A673 (cell line): Measurements from ENCODE around the gene TEAD1. TPM values are rescaled to one million over a fixed set of nuclear protein-coding genes. Genes with fewer than 3 reads are reported as not detected.

Source experiments
- BruUV-seq: library from RNA; stranded (reverse); fragments of 400-500 nt; replicated peaks from 2 replicates; lab custom pipeline; 2021; lab: Mats Ljungman, UMichigan
- CTCF ChIA-PET: fragments of 300-600 bp; sonication (Branson Sonifier 250); formaldehyde crosslinking; loops from one replicate; lab custom pipeline; 2022; ENCODE audit warnings: antibody characterized with exemption; lab: Charles Lee
- POLR2A ChIA-PET: fragments of 300-600 bp; sonication (Branson Sonifier 250); formaldehyde crosslinking; loops from one replicate; lab custom pipeline; 2022; ENCODE audit warnings: antibody characterized with exemption; ENCODE audit not compliant: low non-redundant PET; lab: Charles Lee
- DNase-seq: peaks from one replicate; pipeline ENCODE4 v3.0.0-alpha.2; 2015; ENCODE audit warnings: low spot score
- H3K27ac ChIP-seq: fragments of 200-600 bp; sonication (generic); 2 replicates; pipeline ENCODE4 v1.5.1; 2016; ENCODE audit warnings: mixed run types, low read depth, mild to moderate bottlenecking, mixed read lengths, antibody characterized with exemption, low read length; ENCODE audit not compliant: poor library complexity, severe bottlenecking
- H3K27me3 ChIP-seq: fragments of 200-600 bp; sonication (generic); replicated peaks from 2 replicates; pipeline ENCODE4 v1.6.1; 2017; ENCODE audit warnings: mixed run types, low read depth, mild to moderate bottlenecking, mixed read lengths, antibody characterized with exemption, low read length; ENCODE audit not compliant: insufficient read depth, poor library complexity
- H3K36me3 ChIP-seq: fragments of 200-600 bp; sonication (generic); 2 replicates; pipeline ENCODE4 v1.6.1; 2016; ENCODE audit warnings: mixed run types, mild to moderate bottlenecking, mixed read lengths, antibody characterized with exemption, low read length; ENCODE audit not compliant: insufficient read depth, poor library complexity, severe bottlenecking
- H3K4me1 ChIP-seq: fragments of 200-600 bp; sonication (generic); 2 replicates; pipeline ENCODE4 v1.6.1; 2017; ENCODE audit warnings: mixed run types, mild to moderate bottlenecking, mixed read lengths, antibody characterized with exemption, low read length; ENCODE audit not compliant: insufficient read depth, poor library complexity, severe bottlenecking
- H3K4me3 ChIP-seq: fragments of 200-600 bp; sonication (generic); 2 replicates; pipeline ENCODE4 v1.5.1; 2016; ENCODE audit warnings: low read depth, mixed run types, mild to moderate bottlenecking, mixed read lengths, low read length; ENCODE audit not compliant: poor library complexity, severe bottlenecking
- H3K9me3 ChIP-seq: fragments of 200-600 bp; sonication (generic); 2 replicates; pipeline ENCODE4 v1.6.1; 2016; ENCODE audit warnings: mixed run types, low read depth, mild to moderate bottlenecking, mixed read lengths, antibody characterized with exemption, low read length; ENCODE audit not compliant: poor library complexity, severe bottlenecking
- EZH2 ChIP-seq: fragments of 200-600 bp; sonication (generic); IDR thresholded peaks from 2 replicates; pipeline ENCODE4 v1.6.1; 2017; ENCODE audit warnings: borderline replicate concordance, low read depth, mild to moderate bottlenecking, mixed read lengths, antibody characterized with exemption, low read length; ENCODE audit not compliant: poor library complexity, severe bottlenecking
- intact Hi-C: fragments of 100-400 bp; cut with micrococcal nuclease; formaldehyde crosslinking; loops from one replicate; pipeline ENCODE4 v1.10.0; 2022; ENCODE audit not compliant: unreplicated experiment
- total RNA-seq: library from RNA; stranded (reverse); gene quantifications from 2 replicates; pipeline ENCODE4 v1.2.3, GENCODE V29; 2021
- TF ChIP-seq, protein P1 (sequence below): fragments of 300-800, 200-600 bp; sonication (generic); conservative IDR thresholded peaks from 2 replicates; pipeline ENCODE4 v1.5.1; 2017; ENCODE audit warnings: low read depth, mild to moderate bottlenecking, antibody characterized with exemption, low read length, moderate library complexity, mixed read lengths

Gene TEAD1
- total RNA-seq, 1 experiment from 2014 or later, result 81.8 TPM

GRCh38 chr11:12681466-12681865 lies 7.2 kb downstream of the TEAD1 start:
- POLR2A ChIA-PET, result interaction anchor here (0.6 kb wide), 1 partner anchor 115 kb away, joined by 4 read pairs; no protein-coding TSS in a partner anchor
- BruUV-seq, result no TSS peak
- intact Hi-C loops, result loop anchor here (2.0 kb wide), 1 partner anchor 41 kb away; no protein-coding TSS in a partner anchor
- Histone ChIP-seq H3K36me3 (no peaks in the 10 kb centered on the region), H3K4me3 (no peak overlapping the region), H3K27me3 (no peaks in the 10 kb centered on the region), H3K27ac (peak overlapping the region; percentile 68), H3K9me3 (no peaks in the 10 kb centered on the region), H3K4me1 (peaks cover 58% of the 10 kb centered on the region)
- TF ChIP-seq EZH2, result no peak
- TF ChIP-seq, protein P1, sequence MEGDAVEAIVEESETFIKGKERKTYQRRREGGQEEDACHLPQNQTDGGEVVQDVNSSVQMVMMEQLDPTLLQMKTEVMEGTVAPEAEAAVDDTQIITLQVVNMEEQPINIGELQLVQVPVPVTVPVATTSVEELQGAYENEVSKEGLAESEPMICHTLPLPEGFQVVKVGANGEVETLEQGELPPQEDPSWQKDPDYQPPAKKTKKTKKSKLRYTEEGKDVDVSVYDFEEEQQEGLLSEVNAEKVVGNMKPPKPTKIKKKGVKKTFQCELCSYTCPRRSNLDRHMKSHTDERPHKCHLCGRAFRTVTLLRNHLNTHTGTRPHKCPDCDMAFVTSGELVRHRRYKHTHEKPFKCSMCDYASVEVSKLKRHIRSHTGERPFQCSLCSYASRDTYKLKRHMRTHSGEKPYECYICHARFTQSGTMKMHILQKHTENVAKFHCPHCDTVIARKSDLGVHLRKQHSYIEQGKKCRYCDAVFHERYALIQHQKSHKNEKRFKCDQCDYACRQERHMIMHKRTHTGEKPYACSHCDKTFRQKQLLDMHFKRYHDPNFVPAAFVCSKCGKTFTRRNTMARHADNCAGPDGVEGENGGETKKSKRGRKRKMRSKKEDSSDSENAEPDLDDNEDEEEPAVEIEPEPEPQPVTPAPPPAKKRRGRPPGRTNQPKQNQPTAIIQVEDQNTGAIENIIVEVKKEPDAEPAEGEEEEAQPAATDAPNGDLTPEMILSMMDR, result no peak
- DNase-seq, result no peak
- CTCF ChIA-PET, result no interaction called here

- intact Hi-C loops, result no loop called here
- DNase-seq, result no peak
- Histone ChIP-seq H3K27me3 (no peaks in the 10 kb centered on the region), H3K27ac (no peak overlapping the region), H3K36me3 (no peaks in the 10 kb centered on the region), H3K4me3 (no peak overlapping the region), H3K4me1 (peaks cover 52% of the 10 kb centered on the region), H3K9me3 (no peaks in the 10 kb centered on the region)
- TF ChIP-seq, protein P1, result no peak
- no peak for TF ChIP-seq EZH2
- no TSS peak for BruUV-seq
- POLR2A ChIA-PET, result no interaction called here
- CTCF ChIA-PET, result no interaction called here
These were observed 8.1 kb downstream of the TEAD1 start for GRCh38 chr11:12682288-12682687.

DNA sequence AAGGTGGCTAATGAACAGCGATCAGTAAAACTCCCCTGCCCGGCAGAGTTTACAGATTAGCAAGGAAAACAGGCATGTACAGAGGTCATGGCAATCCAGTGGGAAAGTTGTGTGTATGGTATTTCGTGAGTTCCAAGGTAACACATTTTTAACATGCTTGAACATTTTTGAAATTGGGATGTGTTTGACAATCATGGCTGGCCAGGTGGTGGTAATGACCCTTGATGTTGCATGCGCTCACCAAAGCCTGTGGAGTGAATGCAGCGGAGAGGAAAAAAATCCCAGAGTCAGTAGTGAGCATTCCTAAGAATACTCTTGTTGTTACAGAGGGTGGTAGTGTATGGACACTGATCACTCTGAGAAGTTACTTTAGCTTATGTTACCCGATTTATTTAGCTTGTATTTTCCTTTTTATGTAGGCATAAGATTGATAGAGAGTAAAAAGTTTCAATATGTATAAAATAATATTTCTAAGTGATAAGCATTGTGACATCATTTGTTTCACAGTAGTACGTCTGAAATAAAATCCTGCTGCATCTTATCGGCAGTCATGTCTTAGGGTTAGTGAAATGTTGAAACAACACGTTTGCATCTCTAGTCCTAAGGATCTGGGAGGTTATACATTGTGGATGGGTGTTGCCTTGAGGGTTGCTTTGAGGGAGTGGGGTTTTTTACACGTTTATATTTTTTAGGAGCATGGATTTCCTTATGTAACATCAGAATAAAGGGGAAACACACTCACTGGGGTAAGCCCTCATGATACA lies 8.7 kb downstream of the TEAD1 start:
- Histone ChIP-seq H3K27me3 (no peaks in the 10 kb centered on the region), H3K36me3 (no peaks in the 10 kb centered on the region), H3K4me3 (no peak overlapping the region), H3K9me3 (no peaks in the 10 kb centered on the region), H3K27ac (no peak overlapping the region), H3K4me1 (peaks cover 50% of the 10 kb centered on the region)
- ChIA-PET POLR2A (no interaction called here), CTCF (no interaction called here)
- BruUV-seq, result no TSS peak
- DNase-seq, result no peak
- intact Hi-C loops, result no loop called here
- TF ChIP-seq EZH2, result no peak
- TF ChIP-seq, protein P1, result no peak
